ENCODE data around the gene SGCE. TPM values are rescaled to one million over a fixed set of nuclear protein-coding genes. Genes with fewer than 3 reads are reported as not detected.

Gene SGCE
- total RNA-seq (2022; extraction: Qiagen RNA extraction): 48.6 to 53.6 TPM (median 52.4 TPM) in 5 replicates

GRCh38 chr7:94655848-94656657 is at the start of gene SGCE:
TSS of gene SGCE (minus strand) at chr7:94656133. CDS start at chr7:94656098, 35 bp downstream.

Other genes starting within 250 kb of the SGCE start
- gene CASD1, start 146.3 kb downstream of the SGCE start, total RNA-seq (2022; extraction: Qiagen RNA extraction): 7.6 to 12.2 TPM (median 10.4 TPM) in 5 replicates

All from A549 treated with CORT108297 at 1 μM for 4 hours (cell line).